Osteoblast (primary cell): ENCODE measurements around the gene GOLGA8R. TPM values are rescaled to one million over a fixed set of nuclear protein-coding genes. Genes with fewer than 3 reads are reported as not detected.
"Not testable (repeated sequence)": the region's sequence is repeated elsewhere in the genome, so short reads cannot be mapped to it uniquely, and the experiment has no call there.

Experiments used
- DNase-seq: peaks from one replicate; pipeline ENCODE4 v3.0.0; 2011; ENCODE audit warnings: low spot score, mixed read lengths; ENCODE audit not compliant: insufficient read length; ENCODE audit errors: missing footprints
- H2AFZ ChIP-seq: 2 replicates; pipeline ENCODE4 v1.6.0; 2011; ENCODE audit warnings: mild to moderate bottlenecking, low read length
- H3K27ac ChIP-seq: 2 replicates; pipeline ENCODE4 v1.5.1; 2011; ENCODE audit warnings: mild to moderate bottlenecking, low read depth, low read length, moderate library complexity
- H3K27me3 ChIP-seq: 2 replicates; pipeline ENCODE4 v1.6.0; 2012; ENCODE audit warnings: mild to moderate bottlenecking, control low read depth, inconsistent platforms, low read length, moderate library complexity; ENCODE audit not compliant: insufficient read depth
- H3K36me3 ChIP-seq: 2 replicates; pipeline ENCODE4 v1.5.1; 2011; ENCODE audit warnings: mild to moderate bottlenecking, low read length, control low read depth, moderate library complexity; ENCODE audit not compliant: insufficient read depth
- H3K4me1 ChIP-seq: 2 replicates; pipeline ENCODE4 v1.5.1; 2011; ENCODE audit warnings: mild to moderate bottlenecking, low read length, control low read depth, moderate library complexity; ENCODE audit not compliant: insufficient read depth
- H3K4me2 ChIP-seq: 2 replicates; pipeline ENCODE4 v1.6.0; 2011; ENCODE audit warnings: mild to moderate bottlenecking, low read length; ENCODE audit not compliant: insufficient read depth
- H3K4me3 ChIP-seq: fragments of 200-600 bp; sonication (generic); 3 replicates; pipeline ENCODE4 v1.5.1; 2012; ENCODE audit warnings: mild to moderate bottlenecking, low read length, inconsistent platforms; ENCODE audit not compliant: insufficient read depth
- H3K79me2 ChIP-seq: 2 replicates; pipeline ENCODE4 v1.6.0; 2012; ENCODE audit warnings: mild to moderate bottlenecking, low read length, control low read depth, inconsistent platforms; ENCODE audit not compliant: insufficient read depth
- H3K9me3 ChIP-seq: 2 replicates; pipeline ENCODE4 v1.5.1; 2011; ENCODE audit warnings: low read depth, low read length, control low read depth
- H4K20me1 ChIP-seq: 2 replicates; pipeline ENCODE4 v1.6.0; 2012; ENCODE audit warnings: mild to moderate bottlenecking, low read length, control low read depth; ENCODE audit not compliant: insufficient read depth
- small RNA-seq: library from RNA; depleted of rRNA; stranded (forward); fragments of <200 nt; gene quantifications from one replicate; pipeline ENCODE3, GENCODE V24; 2012
- total RNA-seq: library from RNA; depleted of rRNA; stranded (reverse); fragments of >200 nt; gene quantifications from 2 replicates; pipeline ENCODE4 v1.2.3, GENCODE V29; 2012

Gene GOLGA8R
- total RNA-seq, 1 donor: 3.3 TPM

- H2AFZ ChIP-seq, H3K4me1 ChIP-seq, H3K27me3 ChIP-seq, DNase-seq, H3K9me3 ChIP-seq, H3K4me2 ChIP-seq, H3K4me3 ChIP-seq, H3K36me3 ChIP-seq, H3K27ac ChIP-seq, H3K79me2 ChIP-seq, H4K20me1 ChIP-seq: not testable (repeated sequence)
Measured at GRCh38 chr15:30361404-30361803, 52.7 kb downstream of the GOLGA8R start.

GRCh38 chr15:30360990-30361389 lies 53.1 kb downstream of the GOLGA8R start:
- H2AFZ ChIP-seq, H3K27me3 ChIP-seq, H3K4me2 ChIP-seq, DNase-seq, H3K79me2 ChIP-seq, H3K27ac ChIP-seq, H3K9me3 ChIP-seq, H3K36me3 ChIP-seq, H4K20me1 ChIP-seq, H3K4me3 ChIP-seq, H3K4me1 ChIP-seq: not testable (repeated sequence)

GRCh38 chr15:30355043-30355442 lies 59.0 kb downstream of the GOLGA8R start:
- H3K27me3 ChIP-seq, H2AFZ ChIP-seq, H3K9me3 ChIP-seq, H3K27ac ChIP-seq, H3K4me2 ChIP-seq, H3K4me3 ChIP-seq, H3K79me2 ChIP-seq, H3K4me1 ChIP-seq, H4K20me1 ChIP-seq, DNase-seq, H3K36me3 ChIP-seq: not testable (repeated sequence)

Small RNA genes lying within 50 kb of the gene (small RNA-seq; reads per million reads assigned to genes)
- not detected for gene AC019322.2
- not detected for gene RF00019
- gene RF00096: not detected
- not detected for gene RN7SL196P

Other genes starting within 250 kb of the GOLGA8R start
- under 0.01 and 0.72 TPM in 2 replicates for gene CHRFAM7A, start 20.7 kb downstream of the GOLGA8R start, total RNA-seq
- gene GOLGA8Q, start 137.8 kb upstream of the GOLGA8R start, total RNA-seq: 0.36 and 2.4 TPM in 2 replicates
- under 0.01 TPM in 1 of 2 replicates, not detected in the other for gene GOLGA8H, start 189.8 kb upstream of the GOLGA8R start, total RNA-seq